WTC11 (cell line): Measurements from ENCODE around the gene PCSK4. TPM values are rescaled to one million over a fixed set of nuclear protein-coding genes. Genes with fewer than 3 reads are reported as not detected.

ENCODE experiments used
- CBFB ChIP-seq: sonication (generic); formaldehyde crosslinking; IDR thresholded peaks from 2 replicates; pipeline ENCODE4 v1.8.1; 2022; ENCODE audit warnings: mild to moderate bottlenecking, low read depth, missing genetic modification reagents
- CREM ChIP-seq: sonication (generic); formaldehyde crosslinking; IDR thresholded peaks from 2 replicates; pipeline ENCODE4 v1.8.1; 2022; ENCODE audit warnings: mild to moderate bottlenecking, missing genetic modification reagents, moderate library complexity
- ERG ChIP-seq: fragments of 250-450 bp; sonication (Bioruptor Pico); IDR thresholded peaks from 2 replicates; pipeline ENCODE4 v1.8.0; 2021; ENCODE audit warnings: mild to moderate bottlenecking
- GABPB1 ChIP-seq: sonication (generic); formaldehyde crosslinking; IDR thresholded peaks from 2 replicates; pipeline ENCODE4 v1.8.1; 2023; ENCODE audit warnings: mild to moderate bottlenecking, missing genetic modification reagents
- MXD4 ChIP-seq: fragments of 250-450 bp; sonication (Bioruptor Pico); IDR thresholded peaks from 2 replicates; pipeline ENCODE4 v1.8.0; 2021; ENCODE audit warnings: mild to moderate bottlenecking, moderate library complexity, borderline replicate concordance
- NFATC4 ChIP-seq: fragments of 250-450 bp; sonication (Bioruptor Pico); IDR thresholded peaks from 2 replicates; pipeline ENCODE4 v1.9.0; 2021; ENCODE audit warnings: mild to moderate bottlenecking
- NFE2L1 ChIP-seq: sonication (generic); formaldehyde crosslinking; IDR thresholded peaks from 2 replicates; pipeline ENCODE4 v1.8.1; 2023; ENCODE audit warnings: missing genetic modification reagents
- NFYB ChIP-seq: sonication (generic); formaldehyde crosslinking; conservative IDR thresholded peaks from 2 replicates; pipeline ENCODE4 v1.8.0; 2022; ENCODE audit warnings: low read depth, missing genetic modification reagents
- RELA ChIP-seq: sonication (generic); formaldehyde crosslinking; IDR thresholded peaks from 2 replicates; pipeline ENCODE4 v1.8.1; 2022; ENCODE audit warnings: missing genetic modification reagents, mild to moderate bottlenecking, borderline replicate concordance
- SP1 ChIP-seq: sonication (generic); formaldehyde crosslinking; conservative IDR thresholded peaks from 2 replicates; pipeline ENCODE4 v1.8.1; 2022; ENCODE audit warnings: missing genetic modification reagents
- STAT6 ChIP-seq: sonication (generic); formaldehyde crosslinking; conservative IDR thresholded peaks from 2 replicates; pipeline ENCODE4 v1.8.1; 2023; ENCODE audit warnings: mild to moderate bottlenecking, low read depth, missing genetic modification reagents, moderate library complexity
- TEAD4 ChIP-seq: sonication (generic); formaldehyde crosslinking; IDR thresholded peaks from 2 replicates; pipeline ENCODE4 v1.8.0; 2022; ENCODE audit warnings: mild to moderate bottlenecking, missing genetic modification reagents
- ZMAT4 ChIP-seq: fragments of 250-450 bp; sonication (Bioruptor Pico); IDR thresholded peaks from 2 replicates; pipeline ENCODE4 v1.9.0; 2021; ENCODE audit warnings: mild to moderate bottlenecking
- ZNF396 ChIP-seq: fragments of 250-450 bp; sonication (Bioruptor Pico); IDR thresholded peaks from 2 replicates; pipeline ENCODE4 v1.8.0; 2021; ENCODE audit warnings: mild to moderate bottlenecking, moderate library complexity, borderline replicate concordance
- total RNA-seq: library from RNA; stranded (reverse); gene quantifications from 3 replicates; pipeline ENCODE4 v1.2.3, GENCODE V29; 2021
- TF ChIP-seq, protein P1 (sequence below): sonication (generic); formaldehyde crosslinking; IDR thresholded peaks from 2 replicates; pipeline ENCODE4 v1.8.1; 2023; ENCODE audit warnings: mild to moderate bottlenecking, missing genetic modification reagents, moderate library complexity
- TF ChIP-seq, protein P2 (sequence below): sonication (generic); formaldehyde crosslinking; IDR thresholded peaks from 2 replicates; pipeline ENCODE4 v1.8.1; 2023; ENCODE audit warnings: mild to moderate bottlenecking, missing genetic modification reagents, borderline replicate concordance
- TF ChIP-seq, protein P3 (sequence below): fragments of 250-450 bp; sonication (Bioruptor Pico); IDR thresholded peaks from 2 replicates; pipeline ENCODE4 v1.9.0; 2021; ENCODE audit warnings: mild to moderate bottlenecking, borderline replicate concordance
- TF ChIP-seq, protein P4 (sequence below): fragments of 250-450 bp; sonication (Bioruptor Pico); IDR thresholded peaks from 2 replicates; pipeline ENCODE4 v1.9.0; 2021; ENCODE audit warnings: moderate library complexity, mild to moderate bottlenecking, inconsistent platforms, borderline replicate concordance
- TF ChIP-seq, protein P5 (sequence below): sonication (generic); formaldehyde crosslinking; IDR thresholded peaks from 2 replicates; pipeline ENCODE4 v1.8.0; 2022; ENCODE audit warnings: mild to moderate bottlenecking, missing genetic modification reagents

PCSK4 gene
- total RNA-seq, 1 experiment from 2014 or later = 22.4 TPM

- TF ChIP-seq STAT6 (CRISPR knock-in tag) = no peak
- TF ChIP-seq, protein P1, sequence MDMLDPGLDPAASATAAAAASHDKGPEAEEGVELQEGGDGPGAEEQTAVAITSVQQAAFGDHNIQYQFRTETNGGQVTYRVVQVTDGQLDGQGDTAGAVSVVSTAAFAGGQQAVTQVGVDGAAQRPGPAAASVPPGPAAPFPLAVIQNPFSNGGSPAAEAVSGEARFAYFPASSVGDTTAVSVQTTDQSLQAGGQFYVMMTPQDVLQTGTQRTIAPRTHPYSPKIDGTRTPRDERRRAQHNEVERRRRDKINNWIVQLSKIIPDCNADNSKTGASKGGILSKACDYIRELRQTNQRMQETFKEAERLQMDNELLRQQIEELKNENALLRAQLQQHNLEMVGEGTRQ (CRISPR knock-in tag) = peak; percentile 69
- TF ChIP-seq, protein P2, sequence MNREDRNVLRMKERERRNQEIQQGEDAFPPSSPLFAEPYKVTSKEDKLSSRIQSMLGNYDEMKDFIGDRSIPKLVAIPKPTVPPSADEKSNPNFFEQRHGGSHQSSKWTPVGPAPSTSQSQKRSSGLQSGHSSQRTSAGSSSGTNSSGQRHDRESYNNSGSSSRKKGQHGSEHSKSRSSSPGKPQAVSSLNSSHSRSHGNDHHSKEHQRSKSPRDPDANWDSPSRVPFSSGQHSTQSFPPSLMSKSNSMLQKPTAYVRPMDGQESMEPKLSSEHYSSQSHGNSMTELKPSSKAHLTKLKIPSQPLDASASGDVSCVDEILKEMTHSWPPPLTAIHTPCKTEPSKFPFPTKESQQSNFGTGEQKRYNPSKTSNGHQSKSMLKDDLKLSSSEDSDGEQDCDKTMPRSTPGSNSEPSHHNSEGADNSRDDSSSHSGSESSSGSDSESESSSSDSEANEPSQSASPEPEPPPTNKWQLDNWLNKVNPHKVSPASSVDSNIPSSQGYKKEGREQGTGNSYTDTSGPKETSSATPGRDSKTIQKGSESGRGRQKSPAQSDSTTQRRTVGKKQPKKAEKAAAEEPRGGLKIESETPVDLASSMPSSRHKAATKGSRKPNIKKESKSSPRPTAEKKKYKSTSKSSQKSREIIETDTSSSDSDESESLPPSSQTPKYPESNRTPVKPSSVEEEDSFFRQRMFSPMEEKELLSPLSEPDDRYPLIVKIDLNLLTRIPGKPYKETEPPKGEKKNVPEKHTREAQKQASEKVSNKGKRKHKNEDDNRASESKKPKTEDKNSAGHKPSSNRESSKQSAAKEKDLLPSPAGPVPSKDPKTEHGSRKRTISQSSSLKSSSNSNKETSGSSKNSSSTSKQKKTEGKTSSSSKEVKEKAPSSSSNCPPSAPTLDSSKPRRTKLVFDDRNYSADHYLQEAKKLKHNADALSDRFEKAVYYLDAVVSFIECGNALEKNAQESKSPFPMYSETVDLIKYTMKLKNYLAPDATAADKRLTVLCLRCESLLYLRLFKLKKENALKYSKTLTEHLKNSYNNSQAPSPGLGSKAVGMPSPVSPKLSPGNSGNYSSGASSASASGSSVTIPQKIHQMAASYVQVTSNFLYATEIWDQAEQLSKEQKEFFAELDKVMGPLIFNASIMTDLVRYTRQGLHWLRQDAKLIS (CRISPR knock-in tag) = peak; percentile 85
- TF ChIP-seq, protein P3, sequence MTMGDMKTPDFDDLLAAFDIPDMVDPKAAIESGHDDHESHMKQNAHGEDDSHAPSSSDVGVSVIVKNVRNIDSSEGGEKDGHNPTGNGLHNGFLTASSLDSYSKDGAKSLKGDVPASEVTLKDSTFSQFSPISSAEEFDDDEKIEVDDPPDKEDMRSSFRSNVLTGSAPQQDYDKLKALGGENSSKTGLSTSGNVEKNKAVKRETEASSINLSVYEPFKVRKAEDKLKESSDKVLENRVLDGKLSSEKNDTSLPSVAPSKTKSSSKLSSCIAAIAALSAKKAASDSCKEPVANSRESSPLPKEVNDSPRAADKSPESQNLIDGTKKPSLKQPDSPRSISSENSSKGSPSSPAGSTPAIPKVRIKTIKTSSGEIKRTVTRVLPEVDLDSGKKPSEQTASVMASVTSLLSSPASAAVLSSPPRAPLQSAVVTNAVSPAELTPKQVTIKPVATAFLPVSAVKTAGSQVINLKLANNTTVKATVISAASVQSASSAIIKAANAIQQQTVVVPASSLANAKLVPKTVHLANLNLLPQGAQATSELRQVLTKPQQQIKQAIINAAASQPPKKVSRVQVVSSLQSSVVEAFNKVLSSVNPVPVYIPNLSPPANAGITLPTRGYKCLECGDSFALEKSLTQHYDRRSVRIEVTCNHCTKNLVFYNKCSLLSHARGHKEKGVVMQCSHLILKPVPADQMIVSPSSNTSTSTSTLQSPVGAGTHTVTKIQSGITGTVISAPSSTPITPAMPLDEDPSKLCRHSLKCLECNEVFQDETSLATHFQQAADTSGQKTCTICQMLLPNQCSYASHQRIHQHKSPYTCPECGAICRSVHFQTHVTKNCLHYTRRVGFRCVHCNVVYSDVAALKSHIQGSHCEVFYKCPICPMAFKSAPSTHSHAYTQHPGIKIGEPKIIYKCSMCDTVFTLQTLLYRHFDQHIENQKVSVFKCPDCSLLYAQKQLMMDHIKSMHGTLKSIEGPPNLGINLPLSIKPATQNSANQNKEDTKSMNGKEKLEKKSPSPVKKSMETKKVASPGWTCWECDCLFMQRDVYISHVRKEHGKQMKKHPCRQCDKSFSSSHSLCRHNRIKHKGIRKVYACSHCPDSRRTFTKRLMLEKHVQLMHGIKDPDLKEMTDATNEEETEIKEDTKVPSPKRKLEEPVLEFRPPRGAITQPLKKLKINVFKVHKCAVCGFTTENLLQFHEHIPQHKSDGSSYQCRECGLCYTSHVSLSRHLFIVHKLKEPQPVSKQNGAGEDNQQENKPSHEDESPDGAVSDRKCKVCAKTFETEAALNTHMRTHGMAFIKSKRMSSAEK (CRISPR knock-in tag) = no peak
- TF ChIP-seq NFE2L1 (CRISPR knock-in tag) = no peak
- no peak for TF ChIP-seq ZNF396 (CRISPR knock-in tag)
- TF ChIP-seq CREM (CRISPR knock-in tag) = peak; percentile 83
- 0 out of 2 replicates have a peak, but pooled peaks have one; percentile 68 for TF ChIP-seq TEAD4
- peak; percentile 90 for TF ChIP-seq GABPB1 (CRISPR knock-in tag)
- peak; percentile 92 for TF ChIP-seq CBFB (CRISPR knock-in tag)
- peak; percentile 20; the same call in 1 of the 2 replicates for TF ChIP-seq RELA (CRISPR knock-in tag)
- TF ChIP-seq NFYB (CRISPR knock-in tag) = no peak; the same call in 1 of the 2 replicates
- TF ChIP-seq ERG (CRISPR knock-in tag) = 0 out of 2 replicates have a peak, but pooled peaks have one; percentile 23
- TF ChIP-seq NFATC4 = peak; percentile 51; the same call in 1 of the 2 replicates
- no peak; the same call in 1 of the 2 replicates for TF ChIP-seq ZMAT4
- peak; percentile 97 for TF ChIP-seq SP1 (CRISPR knock-in tag)
- no peak for TF ChIP-seq MXD4 (CRISPR knock-in tag)
- TF ChIP-seq, protein P4, sequence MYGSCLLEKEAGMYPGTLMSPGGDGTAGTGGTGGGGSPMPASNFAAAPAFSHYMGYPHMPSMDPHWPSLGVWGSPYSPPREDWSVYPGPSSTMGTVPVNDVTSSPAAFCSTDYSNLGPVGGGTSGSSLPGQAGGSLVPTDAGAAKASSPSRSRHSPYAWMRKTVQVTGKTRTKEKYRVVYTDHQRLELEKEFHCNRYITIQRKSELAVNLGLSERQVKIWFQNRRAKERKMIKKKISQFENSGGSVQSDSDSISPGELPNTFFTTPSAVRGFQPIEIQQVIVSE (CRISPR knock-in tag) = no peak
- TF ChIP-seq, protein P5, sequence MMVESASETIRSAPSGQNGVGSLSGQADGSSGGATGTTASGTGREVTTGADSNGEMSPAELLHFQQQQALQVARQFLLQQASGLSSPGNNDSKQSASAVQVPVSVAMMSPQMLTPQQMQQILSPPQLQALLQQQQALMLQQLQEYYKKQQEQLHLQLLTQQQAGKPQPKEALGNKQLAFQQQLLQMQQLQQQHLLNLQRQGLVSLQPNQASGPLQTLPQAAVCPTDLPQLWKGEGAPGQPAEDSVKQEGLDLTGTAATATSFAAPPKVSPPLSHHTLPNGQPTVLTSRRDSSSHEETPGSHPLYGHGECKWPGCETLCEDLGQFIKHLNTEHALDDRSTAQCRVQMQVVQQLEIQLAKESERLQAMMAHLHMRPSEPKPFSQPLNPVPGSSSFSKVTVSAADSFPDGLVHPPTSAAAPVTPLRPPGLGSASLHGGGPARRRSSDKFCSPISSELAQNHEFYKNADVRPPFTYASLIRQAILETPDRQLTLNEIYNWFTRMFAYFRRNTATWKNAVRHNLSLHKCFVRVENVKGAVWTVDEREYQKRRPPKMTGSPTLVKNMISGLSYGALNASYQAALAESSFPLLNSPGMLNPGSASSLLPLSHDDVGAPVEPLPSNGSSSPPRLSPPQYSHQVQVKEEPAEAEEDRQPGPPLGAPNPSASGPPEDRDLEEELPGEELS (CRISPR knock-in tag) = peak; percentile 89
These were observed 51.9 kb downstream of the PCSK4 start, which contains the start of gene RPS15 (continued) for GRCh38 chr19:1438035-1438932.
